Neural cell (in vitro differentiated cells): ENCODE data around the gene QKI.

Source experiments
- EP300 ChIP-seq: fragments of 450-650 bp; conservative IDR thresholded peaks from 2 replicates; pipeline ENCODE4 v1.6.1; 2014; ENCODE audit warnings: antibody characterized with exemption, mild to moderate bottlenecking, moderate library complexity; ENCODE audit not compliant: poor library complexity, severe bottlenecking
- EZH2 ChIP-seq: fragments of 200-600, 300-800 bp; shearing (Covaris generic), sonication (generic); IDR thresholded peaks from 2 replicates; pipeline ENCODE4 v1.6.1; 2014; ENCODE audit warnings: antibody characterized with exemption, low read length, borderline replicate concordance, mild to moderate bottlenecking; ENCODE audit not compliant: insufficient read depth, poor library complexity, severe bottlenecking
- MXI1 ChIP-seq: fragments of 450-650 bp; conservative IDR thresholded peaks from 2 replicates; pipeline ENCODE4 v1.6.1; 2014; ENCODE audit warnings: antibody characterized with exemption, mild to moderate bottlenecking; ENCODE audit not compliant: poor library complexity, severe bottlenecking
- POLR2AphosphoS5 ChIP-seq: IDR thresholded peaks from 2 replicates; pipeline ENCODE4 v1.6.1; 2012
- RAD21 ChIP-seq: fragments of 450-650 bp; conservative IDR thresholded peaks from 2 replicates; pipeline ENCODE4 v1.6.1; 2014; ENCODE audit warnings: antibody characterized with exemption, mild to moderate bottlenecking, moderate library complexity
- SMC3 ChIP-seq: fragments of 450-650 bp; conservative IDR thresholded peaks from 2 replicates; pipeline ENCODE4 v1.6.1; 2014; ENCODE audit warnings: antibody characterized with exemption, mild to moderate bottlenecking, moderate library complexity; ENCODE audit not compliant: poor library complexity
- TAF1 ChIP-seq: IDR thresholded peaks from 2 replicates; pipeline ENCODE4 v1.6.1; 2012; ENCODE audit warnings: low read depth
- TF ChIP-seq, protein P1 (sequence below): fragments of 450-650 bp; IDR thresholded peaks from 2 replicates; pipeline ENCODE4 v1.5.1; 2014; ENCODE audit warnings: antibody characterized with exemption, mild to moderate bottlenecking, moderate library complexity; ENCODE audit not compliant: poor library complexity, severe bottlenecking
- TF ChIP-seq, protein P2 (sequence below): IDR thresholded peaks from 2 replicates; pipeline ENCODE4 v1.6.1; 2012; ENCODE audit warnings: borderline replicate concordance

DNA sequence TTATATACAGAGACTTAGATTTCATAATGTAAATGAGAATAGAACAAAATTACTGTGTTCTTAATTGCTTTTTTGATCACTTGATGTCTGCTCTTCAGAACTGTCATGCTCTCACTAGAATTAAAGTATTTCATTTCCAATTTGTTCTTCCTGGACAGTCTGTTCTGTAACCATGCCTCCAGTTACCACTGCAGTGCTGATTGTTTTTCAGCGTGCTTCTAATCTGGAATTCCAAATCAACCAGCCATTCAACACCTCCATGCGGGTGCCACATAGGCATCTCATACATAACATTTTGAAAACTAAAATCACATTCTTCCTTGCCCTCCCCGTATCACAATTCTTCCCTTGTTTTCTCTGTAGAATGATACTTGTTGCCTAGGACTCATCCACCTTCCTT is 132.8 kb downstream of the QKI start:
- TF ChIP-seq EP300 (no peak), RAD21 (no peak), EZH2 (no peak), POLR2AphosphoS5 (no peak), TAF1 (no peak), SMC3 (no peak), MXI1 (no peak)
- TF ChIP-seq, protein P1, sequence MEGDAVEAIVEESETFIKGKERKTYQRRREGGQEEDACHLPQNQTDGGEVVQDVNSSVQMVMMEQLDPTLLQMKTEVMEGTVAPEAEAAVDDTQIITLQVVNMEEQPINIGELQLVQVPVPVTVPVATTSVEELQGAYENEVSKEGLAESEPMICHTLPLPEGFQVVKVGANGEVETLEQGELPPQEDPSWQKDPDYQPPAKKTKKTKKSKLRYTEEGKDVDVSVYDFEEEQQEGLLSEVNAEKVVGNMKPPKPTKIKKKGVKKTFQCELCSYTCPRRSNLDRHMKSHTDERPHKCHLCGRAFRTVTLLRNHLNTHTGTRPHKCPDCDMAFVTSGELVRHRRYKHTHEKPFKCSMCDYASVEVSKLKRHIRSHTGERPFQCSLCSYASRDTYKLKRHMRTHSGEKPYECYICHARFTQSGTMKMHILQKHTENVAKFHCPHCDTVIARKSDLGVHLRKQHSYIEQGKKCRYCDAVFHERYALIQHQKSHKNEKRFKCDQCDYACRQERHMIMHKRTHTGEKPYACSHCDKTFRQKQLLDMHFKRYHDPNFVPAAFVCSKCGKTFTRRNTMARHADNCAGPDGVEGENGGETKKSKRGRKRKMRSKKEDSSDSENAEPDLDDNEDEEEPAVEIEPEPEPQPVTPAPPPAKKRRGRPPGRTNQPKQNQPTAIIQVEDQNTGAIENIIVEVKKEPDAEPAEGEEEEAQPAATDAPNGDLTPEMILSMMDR: no peak
- TF ChIP-seq, protein P2, sequence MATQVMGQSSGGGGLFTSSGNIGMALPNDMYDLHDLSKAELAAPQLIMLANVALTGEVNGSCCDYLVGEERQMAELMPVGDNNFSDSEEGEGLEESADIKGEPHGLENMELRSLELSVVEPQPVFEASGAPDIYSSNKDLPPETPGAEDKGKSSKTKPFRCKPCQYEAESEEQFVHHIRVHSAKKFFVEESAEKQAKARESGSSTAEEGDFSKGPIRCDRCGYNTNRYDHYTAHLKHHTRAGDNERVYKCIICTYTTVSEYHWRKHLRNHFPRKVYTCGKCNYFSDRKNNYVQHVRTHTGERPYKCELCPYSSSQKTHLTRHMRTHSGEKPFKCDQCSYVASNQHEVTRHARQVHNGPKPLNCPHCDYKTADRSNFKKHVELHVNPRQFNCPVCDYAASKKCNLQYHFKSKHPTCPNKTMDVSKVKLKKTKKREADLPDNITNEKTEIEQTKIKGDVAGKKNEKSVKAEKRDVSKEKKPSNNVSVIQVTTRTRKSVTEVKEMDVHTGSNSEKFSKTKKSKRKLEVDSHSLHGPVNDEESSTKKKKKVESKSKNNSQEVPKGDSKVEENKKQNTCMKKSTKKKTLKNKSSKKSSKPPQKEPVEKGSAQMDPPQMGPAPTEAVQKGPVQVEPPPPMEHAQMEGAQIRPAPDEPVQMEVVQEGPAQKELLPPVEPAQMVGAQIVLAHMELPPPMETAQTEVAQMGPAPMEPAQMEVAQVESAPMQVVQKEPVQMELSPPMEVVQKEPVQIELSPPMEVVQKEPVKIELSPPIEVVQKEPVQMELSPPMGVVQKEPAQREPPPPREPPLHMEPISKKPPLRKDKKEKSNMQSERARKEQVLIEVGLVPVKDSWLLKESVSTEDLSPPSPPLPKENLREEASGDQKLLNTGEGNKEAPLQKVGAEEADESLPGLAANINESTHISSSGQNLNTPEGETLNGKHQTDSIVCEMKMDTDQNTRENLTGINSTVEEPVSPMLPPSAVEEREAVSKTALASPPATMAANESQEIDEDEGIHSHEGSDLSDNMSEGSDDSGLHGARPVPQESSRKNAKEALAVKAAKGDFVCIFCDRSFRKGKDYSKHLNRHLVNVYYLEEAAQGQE: no peak
